Measurements from ENCODE around the gene RBCK1.

DNA sequence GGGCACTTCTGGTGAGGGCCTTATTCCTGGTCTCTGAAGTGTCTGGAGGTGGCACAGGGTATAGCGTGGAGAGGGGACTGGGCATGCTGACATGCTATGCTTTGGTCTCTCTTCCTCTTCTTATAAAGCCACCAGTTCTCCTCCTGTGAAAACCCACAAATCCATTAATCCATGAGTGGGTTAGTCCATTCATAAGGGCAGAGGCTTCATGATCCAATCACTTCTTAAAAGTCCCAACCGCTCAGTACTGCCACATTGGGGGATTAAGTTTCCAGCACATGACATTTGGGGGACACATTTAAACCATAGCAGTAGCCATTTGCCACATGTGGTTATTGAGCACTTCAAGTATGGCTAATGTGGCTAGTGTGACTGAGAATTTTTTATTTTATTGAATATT, 31.3 kb upstream of the RBCK1 start:
- no peak for TF ChIP-seq CTCF (IDR thresholded peaks at IDR 0.05)
- TF ChIP-seq POLR2A (IDR thresholded peaks at IDR 0.05), result no peak
- no peak for TF ChIP-seq EP300 (IDR thresholded peaks at IDR 0.05)
- no peak for TF ChIP-seq POLR2AphosphoS5 (IDR thresholded peaks at IDR 0.05)
